CD4-positive, CD25-positive, alpha-beta regulatory T cell (primary cell): ENCODE results near the gene USP36. TPM values are rescaled to one million over a fixed set of nuclear protein-coding genes. Genes with fewer than 3 reads are reported as not detected.

ENCODE experiments used
- ATAC-seq, 2 donors: fragments of 150-1000 bp; cut with Tn5 transposase; one replicate each; pipeline ENCODE4 v1.10.0; 2021; ENCODE audit warnings: low read depth in 2 of 2, moderate number of reproducible peaks in 2 of 2, moderate library complexity in 1 of 2
- DNase-seq, 3 donors: peaks; one replicate each; pipeline versions ENCODE4 v3.0.0 to v3.0.0-alpha.2; 2012 to 2022; ENCODE audit warnings: mixed read lengths in 1 of 3
- H3K27ac ChIP-seq: one replicate; pipeline ENCODE4 v1.7.0; 2013; ENCODE audit warnings: mild to moderate bottlenecking, low read length; ENCODE audit not compliant: insufficient read depth, poor library complexity, severe bottlenecking
- H3K27me3 ChIP-seq: one replicate; pipeline ENCODE4 v1.7.0; 2013; ENCODE audit warnings: low read length; ENCODE audit not compliant: control insufficient read depth, insufficient read depth
- H3K36me3 ChIP-seq: one replicate; pipeline ENCODE4 v1.7.0; 2013; ENCODE audit warnings: mild to moderate bottlenecking, low read length, moderate library complexity; ENCODE audit not compliant: control insufficient read depth, insufficient read depth
- H3K4me1 ChIP-seq: 2 replicates; pipeline ENCODE4 v1.7.0; 2013; ENCODE audit warnings: mild to moderate bottlenecking, low read length; ENCODE audit not compliant: insufficient read depth, control insufficient read depth, poor library complexity, severe bottlenecking
- H3K4me3 ChIP-seq: one replicate; pipeline ENCODE4 v1.7.0; 2013; ENCODE audit warnings: low read depth, mild to moderate bottlenecking, low read length, moderate library complexity
- H3K9me3 ChIP-seq, 2 experiments: 1 replicate in 1 of 2; 2 replicates in 1 of 2; pipeline ENCODE4 v1.7.0; 2013; ENCODE audit warnings: low read length in 2 of 2, mild to moderate bottlenecking in 1 of 2, moderate library complexity in 1 of 2; ENCODE audit not compliant: control insufficient read depth in 2 of 2
- H3K27ac Mint-ChIP-seq, 3 donors: one replicate each; pipeline ENCODE4 v1.8.0; 2020 to 2022; ENCODE audit warnings: mild to moderate bottlenecking in 3 of 3, mixed read lengths in 3 of 3, moderate library complexity in 2 of 3
- H3K27me3 Mint-ChIP-seq: one replicate; pipeline ENCODE4 v1.8.0; 2022; ENCODE audit warnings: mild to moderate bottlenecking, mixed read lengths
- H3K36me3 Mint-ChIP-seq: one replicate; pipeline ENCODE4 v1.8.0; 2020; ENCODE audit warnings: mixed read lengths
- H3K4me1 Mint-ChIP-seq, 4 donors: one replicate each; pipeline ENCODE4 v1.8.0; 2020 to 2022; ENCODE audit warnings: mixed read lengths in 4 of 4, mild to moderate bottlenecking in 1 of 4
- H3K4me3 Mint-ChIP-seq, 4 donors: one replicate each; pipeline ENCODE4 v1.8.0; 2020 to 2022; ENCODE audit warnings: mild to moderate bottlenecking in 4 of 4, mixed read lengths in 4 of 4, moderate library complexity in 3 of 4
- H3K9me3 Mint-ChIP-seq, 7 donors: one replicate each; pipeline ENCODE4 v1.8.0; 2020 to 2022; ENCODE audit warnings: mixed read lengths in 7 of 7, mild to moderate bottlenecking in 3 of 7, moderate library complexity in 2 of 7
- polyA plus RNA-seq, 4 donors: library from polyadenylated mRNA; unstranded; fragments of 300-500 nt; fragmentation: Illumina TruSeq; gene quantifications; one replicate each; pipeline ENCODE4 v1.2.3, GENCODE V29; 2021
- total RNA-seq: library from RNA; stranded (reverse); gene quantifications from one replicate; pipeline ENCODE4 v1.2.3, GENCODE V29; 2022

USP36 gene
- total and polyA plus RNA-seq, 5 donors from 2014 or later, result 19.6 to 407 (median 21.3) TPM

- peaks cover 7 to 54% (median 24%) of the 10 kb centered on the region in 4 donors for H3K4me1 Mint-ChIP-seq
- Histone ChIP-seq H3K9me3 (no peaks in the 10 kb centered on the region), H3K4me3 (no peak overlapping the region), H3K36me3 (no peaks in the 10 kb centered on the region), H3K4me1 (peaks cover 40% of the 10 kb centered on the region), H3K27me3 (no peaks in the 10 kb centered on the region), H3K27ac (no peak overlapping the region)
- DNase-seq (no peak), ATAC-seq (no peak)
- H3K4me3 Mint-ChIP-seq, result peak overlapping the region in 2 of 4 donors; percentile 51 to 75
- H3K9me3 Mint-ChIP-seq, result peaks cover 0 to 1% (median 0%) of the 10 kb centered on the region in 7 donors
- no peaks in the 10 kb centered on the region for H3K27me3 Mint-ChIP-seq
- H3K36me3 Mint-ChIP-seq, result peaks cover 3% of the 10 kb centered on the region
- peak overlapping the region in 1 of 3 donors; percentile 91 for H3K27ac Mint-ChIP-seq
Observed at GRCh38 chr17:78785663-78786057, 55.0 kb downstream of the USP36 start.

GRCh38 chr17:78785011-78785662, 55.5 kb downstream of the USP36 start:
- Histone ChIP-seq H3K9me3 (no peaks in the 10 kb centered on the region), H3K27ac (no peak overlapping the region), H3K27me3 (no peaks in the 10 kb centered on the region), H3K4me1 (peaks cover 39% of the 10 kb centered on the region), H3K4me3 (no peak overlapping the region), H3K36me3 (no peaks in the 10 kb centered on the region)
- Mint-ChIP-seq H3K4me1 (peaks cover 7 to 51% (median 23%) of the 10 kb centered on the region in 4 donors), H3K27ac (peak overlapping the region in 2 of 3 donors; percentile 46 to 48), H3K9me3 (peaks cover 0 to 1% (median 0%) of the 10 kb centered on the region in 7 donors), H3K36me3 (peaks cover 3% of the 10 kb centered on the region), H3K27me3 (peaks cover under 1% of the 10 kb centered on the region), H3K4me3 (peak overlapping the region; percentile 22 to 75 (median 41))
- DNase-seq, result peak in 1 of 3 donors; percentile 45
- no peak for ATAC-seq

GRCh38 chr17:78784352-78784751, 56.3 kb downstream of the USP36 start:
- peaks cover 41% of the 10 kb centered on the region for H3K4me1 ChIP-seq
- ATAC-seq (no peak), DNase-seq (no peak)
- Mint-ChIP-seq H3K4me1 (peaks cover under 1 to 47% (median 24%) of the 10 kb centered on the region in 4 donors), H3K36me3 (peaks cover 7% of the 10 kb centered on the region), H3K27me3 (peaks cover 5% of the 10 kb centered on the region), H3K9me3 (peaks cover 0 to 1% (median 0%) of the 10 kb centered on the region in 7 donors), H3K27ac (peak overlapping the region in 2 of 3 donors; percentile 94 to 96), H3K4me3 (peak overlapping the region in 3 of 4 donors; percentile 76 to 88 (median 88))
- no peaks in the 10 kb centered on the region for H3K36me3 ChIP-seq
- H3K27ac ChIP-seq, result no peak overlapping the region
- no peaks in the 10 kb centered on the region for H3K9me3 ChIP-seq
- H3K27me3 ChIP-seq, result no peaks in the 10 kb centered on the region
- H3K4me3 ChIP-seq, result no peak overlapping the region

- Mint-ChIP-seq H3K36me3 (peaks cover 7% of the 10 kb centered on the region), H3K4me1 (peaks cover 0 to 48% (median 23%) of the 10 kb centered on the region in 4 donors)
- peaks cover 42% of the 10 kb centered on the region for H3K4me1 ChIP-seq
Observed at GRCh38 chr17:78783711-78784324, 56.8 kb downstream of the USP36 start.

GRCh38 chr17:78781893-78782304, 58.7 kb downstream of the USP36 start, which contains the start of gene CYTH1:
CYTH1 (minus strand) TSS chr17:78782273; CDS start chr17:78782223, 50 bp downstream.
- Histone ChIP-seq H3K36me3 (no peaks in the 10 kb centered on the region), H3K27ac (peak within 1 kb of the TSS; percentile 92), H3K4me3 (peak within 1 kb of the TSS; percentile 99), H3K4me1 (peaks cover 55% of the 10 kb centered on the region), H3K27me3 (no peaks in the 10 kb centered on the region), H3K9me3 (no peaks in the 10 kb centered on the region)
- H3K27ac Mint-ChIP-seq, result peak within 1 kb of the TSS; percentile 84 to 98 (median 96)
- peak within 1 kb of the TSS; percentile 90 to 98 (median 92) for H3K4me3 Mint-ChIP-seq
- peaks cover 0 to 1% (median 0%) of the 10 kb centered on the region in 7 donors for H3K9me3 Mint-ChIP-seq
- H3K27me3 Mint-ChIP-seq, result peaks cover 5% of the 10 kb centered on the region
- peaks cover 0 to 45% (median 26%) of the 10 kb centered on the region in 4 donors for H3K4me1 Mint-ChIP-seq
- ATAC-seq (no peak), DNase-seq (no peak)
- peaks cover 6% of the 10 kb centered on the region for H3K36me3 Mint-ChIP-seq

More at GRCh38 chr17:78783711-78784324, 56.8 kb downstream of the USP36 start:
- H3K36me3 ChIP-seq, result no peaks in the 10 kb centered on the region
- peaks cover 5% of the 10 kb centered on the region for H3K27me3 Mint-ChIP-seq
- no peaks in the 10 kb centered on the region for H3K27me3 ChIP-seq
- H3K27ac Mint-ChIP-seq, result peak overlapping the region in 2 of 3 donors; percentile 94 to 96
- peak overlapping the region; percentile 76 to 91 (median 88) for H3K4me3 Mint-ChIP-seq
- peaks cover 0 to 1% (median 0%) of the 10 kb centered on the region in 7 donors for H3K9me3 Mint-ChIP-seq
- H3K27ac ChIP-seq, result peak overlapping the region; percentile 92
- ATAC-seq (no peak), DNase-seq (no peak)
- peak overlapping the region; percentile 7 for H3K4me3 ChIP-seq
- H3K9me3 ChIP-seq, result no peaks in the 10 kb centered on the region

- Mint-ChIP-seq H3K27me3 (peaks cover 5% of the 10 kb centered on the region), H3K4me3 (peak overlapping the region; percentile 90 to 98 (median 92)), H3K4me1 (peaks cover 0 to 50% (median 27%) of the 10 kb centered on the region in 4 donors), H3K27ac (peak overlapping the region; percentile 84 to 98 (median 96)), H3K36me3 (peaks cover 6% of the 10 kb centered on the region), H3K9me3 (peaks cover 0 to 1% (median 0%) of the 10 kb centered on the region in 7 donors)
- Histone ChIP-seq H3K4me3 (peak overlapping the region; percentile 99), H3K36me3 (no peaks in the 10 kb centered on the region), H3K9me3 (no peaks in the 10 kb centered on the region), H3K4me1 (peaks cover 59% of the 10 kb centered on the region), H3K27me3 (no peaks in the 10 kb centered on the region), H3K27ac (peak overlapping the region; percentile 92)
- ATAC-seq (peak in 1 of 2 donors; percentile 15), DNase-seq (peak; percentile 37 to 60 (median 58))
Observed at GRCh38 chr17:78781104-78781892, 59.3 kb downstream of the USP36 start.

- no peaks in the 10 kb centered on the region for H3K36me3 ChIP-seq
- peak overlapping the region; percentile 99 for H3K4me3 ChIP-seq
- H3K4me3 Mint-ChIP-seq, result peak overlapping the region; percentile 90 to 98 (median 92)
- peak in 1 of 3 donors; percentile 58 for DNase-seq
- peaks cover 5% of the 10 kb centered on the region for H3K27me3 Mint-ChIP-seq
- peaks cover 9% of the 10 kb centered on the region for H3K36me3 Mint-ChIP-seq
- H3K9me3 Mint-ChIP-seq, result no peaks in the 10 kb centered on the region
- peak overlapping the region; percentile 92 for H3K27ac ChIP-seq
- peak overlapping the region; percentile 96 to 100 (median 97) for H3K27ac Mint-ChIP-seq
- H3K4me1 ChIP-seq, result peaks cover 63% of the 10 kb centered on the region
- H3K9me3 ChIP-seq, result no peaks in the 10 kb centered on the region
- no peak for ATAC-seq
- H3K27me3 ChIP-seq, result no peaks in the 10 kb centered on the region
- H3K4me1 Mint-ChIP-seq, result peaks cover 2 to 58% (median 32%) of the 10 kb centered on the region in 4 donors
Observed at GRCh38 chr17:78780335-78780734, 60.3 kb downstream of the USP36 start.
